CD4-positive, alpha-beta T cell (primary cell): Measurements from ENCODE around the gene AEBP1. TPM values are rescaled to one million over a fixed set of nuclear protein-coding genes. Genes with fewer than 3 reads are reported as not detected.

Experiments
- ATAC-seq: fragments of 200-7000 bp; cut with Tn5 transposase; one replicate; pipeline ENCODE4 v1.10.0; 2022; ENCODE audit warnings: mild to moderate bottlenecking; ENCODE audit not compliant: poor library complexity
- CTCF ChIA-PET: fragments of 350-600 bp; sonication (Branson Sonifier 250); formaldehyde crosslinking; loops from one replicate; lab custom pipeline; 2021; ENCODE audit warnings: antibody characterized with exemption, inconsistent platforms; lab: Charles Lee
- POLR2A ChIA-PET: fragments of 350-600 bp; sonication (Branson Sonifier 250); formaldehyde crosslinking; loops from one replicate; lab custom pipeline; 2021; ENCODE audit warnings: antibody characterized with exemption, inconsistent platforms; lab: Charles Lee
- DNase-seq, 14 experiments: peaks; one replicate each; pipeline ENCODE4 v3.0.0-alpha.2; 2013 to 2020; ENCODE audit warnings: mixed read lengths in 2 of 14
- H3K27ac ChIP-seq, 2 donors: one replicate each; pipeline versions ENCODE4 v1.5.1 to v1.7.0; 2013; ENCODE audit warnings: low read length in 2 of 2, low read depth in 1 of 2, mild to moderate bottlenecking in 1 of 2
- H3K27me3 ChIP-seq, 2 experiments: 1 replicate in 1 of 2; 2 replicates in 1 of 2; pipeline versions ENCODE4 v1.6.1 to v1.7.0; 2013; ENCODE audit warnings: low read length in 2 of 2, control low read depth in 1 of 2, mild to moderate bottlenecking in 1 of 2, moderate library complexity in 1 of 2; ENCODE audit not compliant: insufficient read depth in 2 of 2, control insufficient read depth in 1 of 2
- H3K36me3 ChIP-seq: one replicate; pipeline ENCODE4 v1.6.1; 2013; ENCODE audit warnings: low read length, control low read depth; ENCODE audit not compliant: insufficient read depth
- H3K4me1 ChIP-seq: one replicate; pipeline ENCODE4 v1.6.1; 2013; ENCODE audit warnings: low read length, control low read depth; ENCODE audit not compliant: insufficient read depth
- H3K4me3 ChIP-seq: one replicate; pipeline ENCODE4 v1.5.1; 2013; ENCODE audit warnings: mild to moderate bottlenecking, low read length, moderate library complexity
- H3K9me3 ChIP-seq, 2 experiments: 1 replicate in 1 of 2; 2 replicates in 1 of 2; pipeline versions ENCODE4 v1.6.1 to v1.7.0; 2013; ENCODE audit warnings: low read length in 2 of 2, mild to moderate bottlenecking in 2 of 2, control low read depth in 1 of 2, moderate library complexity in 1 of 2; ENCODE audit not compliant: control insufficient read depth in 1 of 2, insufficient read depth in 1 of 2
- H3K27ac Mint-ChIP-seq: one replicate; pipeline ENCODE4 v1.8.0; 2020; ENCODE audit warnings: mixed read lengths
- H3K27me3 Mint-ChIP-seq: one replicate; pipeline ENCODE4 v1.8.0; 2021; ENCODE audit warnings: mixed read lengths
- H3K36me3 Mint-ChIP-seq: one replicate; pipeline ENCODE4 v1.8.0; 2021; ENCODE audit warnings: low read depth, mixed read lengths
- H3K4me1 Mint-ChIP-seq: one replicate; pipeline ENCODE4 v1.8.0; 2021; ENCODE audit warnings: low read depth, mixed read lengths
- H3K4me3 Mint-ChIP-seq: one replicate; pipeline ENCODE4 v1.8.0; 2020; ENCODE audit warnings: mild to moderate bottlenecking, mixed read lengths
- H3K9me3 Mint-ChIP-seq: one replicate; pipeline ENCODE4 v1.8.0; 2020; ENCODE audit warnings: mixed read lengths
- intact Hi-C, 2 experiments: fragments of 100-400 bp; cut with DNase I in 1 of 2; cut with micrococcal nuclease in 1 of 2; formaldehyde crosslinking; loops; one replicate each; pipeline versions ENCODE4 v1.15.1 to v1.9.0; 2023 to 2025; cut with DNase I, micrococcal nuclease
- total RNA-seq, 174 experiments: library from RNA in 2 of 174; stranded (reverse) in 2 of 174; gene quantifications; one replicate each; pipeline ENCODE4 v1.2.3 and lab custom pipeline; 2021 to 2026
- TF ChIP-seq, protein P1 (sequence below): fragments of 200-600 bp; IDR thresholded peaks from one replicate; pipeline ENCODE4 v1.8.0; 2022; ENCODE audit warnings: antibody characterized with exemption, mild to moderate bottlenecking

The AEBP1 gene
- total RNA-seq, 2 experiments from 2014 or later: 20.3 to 21.3 TPM

DNA sequence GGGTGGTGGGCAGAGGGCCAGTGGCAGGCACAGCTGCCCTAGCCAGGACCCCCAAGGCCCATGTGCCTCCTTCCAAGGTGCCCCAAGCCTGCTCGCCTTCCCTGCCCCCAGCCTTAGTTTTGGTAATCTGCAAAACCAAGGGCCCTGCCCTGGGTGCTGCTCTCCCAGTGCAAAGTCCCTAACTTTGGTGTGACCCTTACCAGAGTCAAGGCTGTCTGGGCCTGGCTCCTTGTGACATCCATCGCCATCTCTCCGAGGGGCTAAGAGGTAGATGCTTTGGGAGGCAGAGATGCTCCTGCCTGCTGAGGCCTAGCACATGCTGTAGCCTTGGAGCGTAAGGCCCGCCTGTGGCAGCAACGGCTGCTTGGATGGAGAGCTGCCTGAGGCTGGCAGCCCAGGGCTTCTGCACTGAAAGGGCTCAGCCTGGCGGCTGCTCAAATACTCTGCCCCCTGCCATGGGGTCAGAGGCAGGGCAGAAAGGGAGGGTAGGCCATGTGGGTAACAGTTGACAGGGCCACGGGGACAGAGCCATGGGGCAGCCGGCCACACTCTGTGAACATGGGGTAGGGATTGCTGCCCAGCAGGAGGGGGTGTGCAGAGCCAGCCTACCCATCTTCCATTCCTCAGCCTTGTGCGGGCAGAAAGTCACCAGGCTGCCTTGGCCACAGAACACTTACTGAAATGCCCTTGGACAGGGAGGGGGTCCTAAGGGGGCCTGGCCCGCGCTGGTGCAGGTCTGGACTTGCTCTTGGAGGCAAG lies 54.9 kb downstream of the AEBP1 start:
- H3K27ac ChIP-seq: no peak overlapping the region
- no peaks in the 10 kb centered on the region for H3K4me1 ChIP-seq
- no peak overlapping the region for H3K4me3 ChIP-seq
- intact Hi-C loops: no loop called here
- Mint-ChIP-seq H3K9me3 (no peaks in the 10 kb centered on the region), H3K4me3 (no peak overlapping the region), H3K36me3 (no peaks in the 10 kb centered on the region), H3K4me1 (no peaks in the 10 kb centered on the region), H3K27me3 (no peaks in the 10 kb centered on the region), H3K27ac (no peak overlapping the region)
- peak in 1 of 14 experiments; percentile 10 for DNase-seq
- TF ChIP-seq, protein P1, sequence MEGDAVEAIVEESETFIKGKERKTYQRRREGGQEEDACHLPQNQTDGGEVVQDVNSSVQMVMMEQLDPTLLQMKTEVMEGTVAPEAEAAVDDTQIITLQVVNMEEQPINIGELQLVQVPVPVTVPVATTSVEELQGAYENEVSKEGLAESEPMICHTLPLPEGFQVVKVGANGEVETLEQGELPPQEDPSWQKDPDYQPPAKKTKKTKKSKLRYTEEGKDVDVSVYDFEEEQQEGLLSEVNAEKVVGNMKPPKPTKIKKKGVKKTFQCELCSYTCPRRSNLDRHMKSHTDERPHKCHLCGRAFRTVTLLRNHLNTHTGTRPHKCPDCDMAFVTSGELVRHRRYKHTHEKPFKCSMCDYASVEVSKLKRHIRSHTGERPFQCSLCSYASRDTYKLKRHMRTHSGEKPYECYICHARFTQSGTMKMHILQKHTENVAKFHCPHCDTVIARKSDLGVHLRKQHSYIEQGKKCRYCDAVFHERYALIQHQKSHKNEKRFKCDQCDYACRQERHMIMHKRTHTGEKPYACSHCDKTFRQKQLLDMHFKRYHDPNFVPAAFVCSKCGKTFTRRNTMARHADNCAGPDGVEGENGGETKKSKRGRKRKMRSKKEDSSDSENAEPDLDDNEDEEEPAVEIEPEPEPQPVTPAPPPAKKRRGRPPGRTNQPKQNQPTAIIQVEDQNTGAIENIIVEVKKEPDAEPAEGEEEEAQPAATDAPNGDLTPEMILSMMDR: no peak
- ChIA-PET CTCF (no interaction called here), POLR2A (no interaction called here)
- no peak for ATAC-seq
- no peaks in the 10 kb centered on the region for H3K27me3 ChIP-seq
- H3K36me3 ChIP-seq: no peaks in the 10 kb centered on the region
- no peaks in the 10 kb centered on the region for H3K9me3 ChIP-seq

DNA sequence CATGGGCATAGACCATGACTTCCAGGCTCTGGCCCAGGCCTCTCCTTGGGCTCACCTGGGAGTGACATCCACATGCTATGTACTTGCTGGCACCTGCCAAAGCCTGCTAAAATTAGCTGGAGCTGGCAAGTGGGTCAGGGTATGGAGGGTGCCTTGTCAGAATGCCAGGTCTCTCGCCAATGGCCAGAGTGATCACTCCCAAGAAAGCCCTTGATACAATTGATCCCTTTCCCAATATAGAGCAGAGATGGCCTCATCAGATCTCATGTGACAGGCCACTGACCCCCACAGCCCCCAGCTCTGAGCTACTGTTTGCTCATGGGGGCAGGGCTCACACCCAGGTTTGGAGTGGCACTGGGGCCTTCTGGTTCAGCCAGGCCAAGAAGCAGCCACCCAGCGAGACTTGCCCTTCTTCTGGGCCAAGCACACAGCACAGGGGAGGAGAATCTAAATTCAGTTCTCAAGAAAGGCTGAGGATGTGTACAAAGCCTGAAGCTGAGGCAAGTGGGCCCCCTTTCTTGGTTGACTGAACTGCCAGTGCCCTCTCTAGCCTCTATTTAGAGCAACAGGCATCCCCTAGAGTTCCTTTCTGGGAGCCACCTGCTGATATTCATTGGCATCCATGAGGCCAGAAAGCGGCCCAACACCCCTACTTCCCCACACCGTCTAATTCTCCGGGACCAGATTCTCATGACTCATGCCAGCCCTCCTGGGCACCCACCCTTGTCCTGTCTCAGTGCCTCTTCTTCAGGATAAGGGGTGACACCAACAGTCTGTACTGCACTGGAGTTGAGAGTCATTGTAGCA lies 55.9 kb downstream of the AEBP1 start:
- H3K4me1 Mint-ChIP-seq: no peaks in the 10 kb centered on the region
- H3K27ac Mint-ChIP-seq: no peak overlapping the region
- H3K4me3 Mint-ChIP-seq: no peak overlapping the region
- ChIA-PET POLR2A (no interaction called here), CTCF (no interaction called here)
- Histone ChIP-seq H3K36me3 (no peaks in the 10 kb centered on the region), H3K4me3 (no peak overlapping the region), H3K27me3 (no peaks in the 10 kb centered on the region), H3K9me3 (no peaks in the 10 kb centered on the region), H3K4me1 (no peaks in the 10 kb centered on the region), H3K27ac (no peak overlapping the region)
- H3K27me3 Mint-ChIP-seq: no peaks in the 10 kb centered on the region
- DNase-seq (no peak), ATAC-seq (no peak)
- intact Hi-C loops: no loop called here
- TF ChIP-seq, protein P1: no peak
- no peaks in the 10 kb centered on the region for H3K36me3 Mint-ChIP-seq
- H3K9me3 Mint-ChIP-seq: no peaks in the 10 kb centered on the region

DNA sequence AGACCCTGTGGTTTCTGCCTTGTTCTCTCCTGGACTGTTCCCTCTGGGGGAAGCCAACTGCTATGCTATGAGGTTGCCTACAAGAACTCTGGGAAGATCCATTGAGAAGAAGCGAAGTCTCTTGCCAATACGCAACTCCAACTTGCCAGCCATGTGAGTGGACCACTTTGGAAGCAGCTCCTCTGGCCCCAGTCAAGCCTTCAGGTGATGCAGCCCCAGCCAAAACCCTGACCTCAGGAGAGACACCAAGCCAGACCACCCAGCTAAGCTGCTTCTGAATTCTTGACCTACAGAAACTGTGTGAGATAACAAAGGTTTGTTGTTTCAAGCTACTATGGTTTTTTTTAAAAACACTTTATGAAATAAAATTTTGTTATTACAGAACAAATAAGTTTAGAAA lies 57.2 kb downstream of the AEBP1 start:
- DNase-seq (no peak), ATAC-seq (no peak)
- ChIA-PET POLR2A (no interaction called here), CTCF (no interaction called here)
- intact Hi-C loops: no loop called here
- H3K9me3 ChIP-seq: no peaks in the 10 kb centered on the region
- H3K27ac ChIP-seq: no peak overlapping the region
- H3K4me3 Mint-ChIP-seq: no peak overlapping the region
- no peaks in the 10 kb centered on the region for H3K36me3 Mint-ChIP-seq
- no peaks in the 10 kb centered on the region for H3K27me3 Mint-ChIP-seq
- H3K36me3 ChIP-seq: no peaks in the 10 kb centered on the region
- no peak overlapping the region for H3K4me3 ChIP-seq
- no peaks in the 10 kb centered on the region for H3K4me1 Mint-ChIP-seq
- H3K9me3 Mint-ChIP-seq: no peaks in the 10 kb centered on the region
- H3K4me1 ChIP-seq: no peaks in the 10 kb centered on the region
- H3K27me3 ChIP-seq: no peaks in the 10 kb centered on the region
- H3K27ac Mint-ChIP-seq: no peak overlapping the region
- TF ChIP-seq, protein P1: no peak
